ENCODE measurements around the gene PRPF31.
"Not testable (repeated sequence)": the region's sequence is repeated elsewhere in the genome, so short reads cannot be mapped to it uniquely, and the experiment has no call there.

The PRPF31 gene

GRCh38 chr19:54162884-54163283, 47.3 kb downstream of the PRPF31 start:
- DNase-seq (ENCODE audit: low read depth in 2 of 2) = no peak

GRCh38 chr19:54164369-54165068, 49.0 kb downstream of the PRPF31 start:
- DNase-seq (ENCODE audit: low read depth in 2 of 2) = no peak

- DNase-seq (ENCODE audit: low read depth in 2 of 2) = no peak
These were observed 49.7 kb downstream of the PRPF31 start for GRCh38 chr19:54165222-54165621.

- peak; percentile 52 to 54 for DNase-seq (ENCODE audit: low read depth in 2 of 2)
These were observed 52.8 kb downstream of the PRPF31 start for GRCh38 chr19:54168174-54168917.

- DNase-seq (ENCODE audit: low read depth in 2 of 2) = no peak
These were observed 53.7 kb downstream of the PRPF31 start for GRCh38 chr19:54169149-54169740.

GRCh38 chr19:54171736-54172431, 56.3 kb downstream of the PRPF31 start:
- not testable (repeated sequence) for DNase-seq (ENCODE audit: low read depth in 2 of 2)

- DNase-seq (ENCODE audit: low read depth in 2 of 2) = no peak
These were observed 57.2 kb downstream of the PRPF31 start, which contains the start of gene TMC4 for GRCh38 chr19:54172471-54173358. Gene TMC4, minus strand, starts transcription at chr19:54173160. Its CDS starts 43 bp downstream, at chr19:54173117.

- no peak for DNase-seq (ENCODE audit: low read depth in 2 of 2)
These were observed 57.8 kb downstream of the PRPF31 start for GRCh38 chr19:54173359-54173699.

GRCh38 chr19:54173951-54174834, 58.6 kb downstream of the PRPF31 start:
- DNase-seq (ENCODE audit: low read depth in 2 of 2) = no peak

- DNase-seq (ENCODE audit: low read depth in 2 of 2) = no peak
These were observed 63.2 kb downstream of the PRPF31 start for GRCh38 chr19:54178581-54179261.

GRCh38 chr19:54179262-54179852, 63.8 kb downstream of the PRPF31 start:
- DNase-seq (ENCODE audit: low read depth in 2 of 2) = no peak

GRCh38 chr19:54179921-54180461, 64.4 kb downstream of the PRPF31 start:
- no peak for DNase-seq (ENCODE audit: low read depth in 2 of 2)

GRCh38 chr19:54180691-54181091, 65.1 kb downstream of the PRPF31 start:
- DNase-seq (ENCODE audit: low read depth in 2 of 2) = no peak

Data from fibroblast of skin of left quadriceps (primary cell).